K562 (cell line): Measurements from ENCODE around the gene ARMC6. TPM values are rescaled to one million over a fixed set of nuclear protein-coding genes. Genes with fewer than 3 reads are reported as not detected.
A peak's percentile ranks its signal among the peaks of the same experiment; 100 is the strongest.

Source experiments
- ATAC-seq: fragments of 200-7000 bp; cut with Tn5 transposase; 3 replicates; pipeline ENCODE4 v1.9.1; 2020; ENCODE audit warnings: moderate library complexity
- Bru-seq: library from RNA; stranded (reverse); fragments of 400-500 nt; gene quantifications from one replicate; lab custom pipeline; 2021; lab: Mats Ljungman, UMichigan
- BruChase-seq, 2 experiments: library from RNA; stranded (reverse); fragments of 400-500 nt; gene quantifications; one replicate each; lab custom pipeline; 2021; lab: Mats Ljungman, UMichigan
- BruUV-seq: library from RNA; stranded (reverse); fragments of 400-500 nt; replicated peaks from 2 replicates; lab custom pipeline; 2021; lab: Mats Ljungman, UMichigan
- CTCF ChIA-PET: fragments of 300-600 bp; formaldehyde crosslinking; extraction: SDS; loops from one replicate; lab custom pipeline; 2021; ENCODE audit warnings: low intra/inter-chr PET ratio; lab: Yijun Ruan, JAX
- POLR2A ChIA-PET: fragments of 300-600, 350-650 bp; sonication (Branson Sonifier 250); formaldehyde crosslinking; extraction: SDS; loops from one replicate; lab custom pipeline; 2021; ENCODE audit warnings: antibody characterized with exemption, inconsistent platforms; lab: Yijun Ruan, JAX
- DNase-seq, 4 experiments: peaks; one replicate each; pipeline versions ENCODE4 v3.0.0 to v3.0.0-alpha.2; 2011 to 2018; ENCODE audit warnings: low spot score in 3 of 4, mixed read lengths in 3 of 4; ENCODE audit errors: extremely low read depth in 1 of 4
- FAIRE-seq: peaks from 2 replicates; lab custom pipeline; 2011; peaks lifted over from hg19 to GRCh38; lab: Jason Lieb, UNC
- H2AFZ ChIP-seq: 2 replicates; pipeline ENCODE4 v1.6.0; 2011; ENCODE audit warnings: low read depth, low read length, control low read depth, inconsistent platforms
- H3K27ac ChIP-seq: fragments of 200-600 bp; 3 replicates; pipeline ENCODE4 v1.8.0; 2011; ENCODE audit warnings: low read depth, mild to moderate bottlenecking, control low read depth, inconsistent platforms, low read length, moderate library complexity, mixed read lengths; ENCODE audit errors: extremely low read depth
- H3K27me3 ChIP-seq, 2 experiments: fragments of 300-600 bp in 1 of 2; 2 replicates in 1 of 2; 3 replicates in 1 of 2; pipeline versions ENCODE4 v1.6.0 to v1.8.0; 2011; ENCODE audit warnings: inconsistent platforms in 2 of 2, low read length in 2 of 2, mild to moderate bottlenecking in 1 of 2, mixed read lengths in 1 of 2, moderate library complexity in 1 of 2; ENCODE audit not compliant: control insufficient read depth in 2 of 2, insufficient read depth in 2 of 2
- H3K36me3 ChIP-seq: fragments of 300-600 bp; 3 replicates; pipeline ENCODE4 v1.8.0; 2011; ENCODE audit warnings: mild to moderate bottlenecking, low read length, inconsistent platforms; ENCODE audit not compliant: control insufficient read depth, insufficient read depth
- H3K4me1 ChIP-seq, 2 experiments: fragments of 200-600 bp in 1 of 2; replicated peaks in 1 of 2; 2 replicates in 1 of 2; 3 replicates in 1 of 2; pipeline versions ENCODE4 v1.5.1 to v1.8.0; 2011; ENCODE audit warnings: inconsistent platforms in 2 of 2, low read length in 2 of 2, mild to moderate bottlenecking in 1 of 2, mixed read lengths in 1 of 2, moderate library complexity in 1 of 2; ENCODE audit not compliant: control insufficient read depth in 2 of 2, insufficient read depth in 2 of 2
- H3K4me2 ChIP-seq: 2 replicates; pipeline ENCODE4 v1.6.1; 2011; ENCODE audit warnings: low read length, control low read depth, inconsistent platforms, mixed read lengths; ENCODE audit not compliant: insufficient read depth
- H3K4me3 ChIP-seq: fragments of 200-600 bp; sonication (generic), shearing (Covaris generic); 2 replicates; pipeline ENCODE4 v1.5.1; 2016; ENCODE audit warnings: control low read depth, inconsistent platforms
- H3K79me2 ChIP-seq: fragments of 200-600 bp; 3 replicates; pipeline ENCODE4 v1.8.0; 2011; ENCODE audit warnings: low read length, inconsistent platforms; ENCODE audit not compliant: control insufficient read depth, insufficient read depth
- H3K9ac ChIP-seq, 2 experiments: 2 replicates each; pipeline versions ENCODE4 v1.6.0 to v1.6.1; 2011; ENCODE audit warnings: low read depth in 2 of 2, low read length in 2 of 2, control low read depth in 1 of 2, inconsistent platforms in 1 of 2, mild to moderate bottlenecking in 1 of 2, mixed read lengths in 1 of 2; ENCODE audit not compliant: insufficient read depth in 1 of 2
- H3K9me1 ChIP-seq: one replicate; pipeline ENCODE4 v1.6.0; 2011; ENCODE audit warnings: inconsistent platforms, mild to moderate bottlenecking, low read length, moderate library complexity; ENCODE audit not compliant: control insufficient read depth, insufficient read depth
- H3K9me3 ChIP-seq: replicated peaks from 2 replicates; pipeline ENCODE4 v1.5.1; 2011; ENCODE audit warnings: low read depth, low read length, inconsistent platforms; ENCODE audit not compliant: control insufficient read depth, insufficient read depth
- H4K20me1 ChIP-seq: replicated peaks from 2 replicates; pipeline ENCODE4 v1.6.1; 2011; ENCODE audit warnings: low read length, inconsistent platforms, mixed read lengths; ENCODE audit not compliant: control insufficient read depth, insufficient read depth
- ZNF384 ChIP-seq: IDR thresholded peaks from 2 replicates; pipeline ENCODE4 v1.6.1; 2012; ENCODE audit warnings: low read depth, low read length, improper control_type of control experiment
- WGBS: fragments of 100-300 bp; shearing (Covaris generic); methylation state at CpG from one replicate; pipeline ENCODE4 v1.1.6; 2016; ENCODE audit warnings: low coverage, mixed read lengths; ENCODE audit not compliant: insufficient coverage; ENCODE audit errors: missing lambda C conversion rate; 5-methylcytosine and 5-hydroxymethylcytosine counted together
- in situ Hi-C: fragments of 300-500 bp; cut with MboI; formaldehyde crosslinking; loops from 4 replicates; pipeline ENCODE4 v1.15.0; 2018; ENCODE audit warnings: inconsistent platforms, mixed read lengths
- intact Hi-C: fragments of 100-400 bp; cut with micrococcal nuclease; formaldehyde crosslinking; loops from 2 replicates; pipeline ENCODE4 v1.14.2; 2022
- long read RNA-seq, 3 experiments: library from polyadenylated mRNA in 2 of 3; library from RNA in 1 of 3; unstranded in 2 of 3; stranded (forward) in 1 of 3; transcript quantifications; one replicate each; pipeline ENCODE4 v2.0.0, GENCODE V29; 2019 to 2022
- polyA minus RNA-seq, 3 experiments: library from RNA; depleted of rRNA, polyadenylated mRNA; stranded (reverse); fragments of >200 nt; gene quantifications; 2 replicates each; pipeline ENCODE4 v1.2.3, GENCODE V29; 2011
- polyA plus RNA-seq, 8 experiments: library from polyadenylated mRNA; depleted of rRNA in 4 of 8; stranded (reverse) in 5 of 8; unstranded in 3 of 8; fragments of >200 nt; fragmentation: Nextera tagmentation in 2 of 8; fragmentation: Illumina TruSeq in 1 of 8; extraction: Ambion mirVana in 2 of 8; extraction: Trizol in 1 of 8; gene quantifications; 2 replicates each; pipeline versions ENCODE4 v1.2.1 to v1.2.3, GENCODE V29; 2011 to 2014; ENCODE audit warnings: inconsistent platforms in 1 of 8, missing spikeins in 1 of 8
- total RNA-seq, 7 experiments: library from RNA; depleted of rRNA in 6 of 7; stranded (reverse); fragments of >200 nt in 6 of 7; fragmentation: Illumina TruSeq in 2 of 7; extraction: Trizol in 2 of 7; gene quantifications; 2 replicates each; pipeline versions ENCODE4 v1.2.1 to v1.2.3, GENCODE V29; 2011 to 2021; ENCODE audit warnings: low replicate concordance in 1 of 7
- TF ChIP-seq, protein P1 (sequence below): sonication (generic); formaldehyde crosslinking; IDR thresholded peaks from 2 replicates; pipeline ENCODE4 v1.9.0; 2022; ENCODE audit warnings: mild to moderate bottlenecking, missing genetic modification reagents
- TF ChIP-seq, protein P2 (sequence below): fragments of 450-650 bp; IDR thresholded peaks from 2 replicates; pipeline ENCODE4 v1.6.1; 2017; ENCODE audit warnings: antibody characterized with exemption, mild to moderate bottlenecking
- TF ChIP-seq, protein P3 (sequence below), 2 experiments: IDR thresholded peaks in 1 of 2; conservative IDR thresholded peaks in 1 of 2; 2 replicates each; pipeline ENCODE4 v1.6.1; 2016; ENCODE audit warnings: low read depth in 2 of 2, mild to moderate bottlenecking in 1 of 2, missing compliant biosample characterization in 1 of 2, missing genetic modification characterization in 1 of 2, moderate library complexity in 1 of 2

ARMC6 gene
- total RNA-seq (2011; cell fraction: chromatin; rRNA removed; ENCODE audit: low replicate concordance), result 30.4 and 88.7 TPM in 2 replicates
- total RNA-seq (2011; cell fraction: nucleolus; rRNA removed), result 63.9 and 75.1 TPM in 2 replicates
- total RNA-seq (2011; cell fraction: nucleoplasm; rRNA removed), result 40.5 and 41.2 TPM in 2 replicates
- total RNA-seq (2014; rRNA removed) (93.4 and 116 TPM in 2 replicates), total RNA-seq (2014; rRNA removed; fragmentation: Illumina TruSeq; extraction: Trizol) (25.9 and 40.9 TPM in 2 replicates), total RNA-seq (2015; rRNA removed; fragmentation: Illumina TruSeq; extraction: Trizol) (62.3 and 63.9 TPM in 2 replicates), total RNA-seq (2021) (69.2 and 73.4 TPM in 2 replicates), polyA plus RNA-seq (2011; rRNA removed) (38.1 and 47.1 TPM in 2 replicates), polyA plus RNA-seq (2014; fragmentation: Illumina TruSeq; extraction: Trizol) (63.6 and 75.5 TPM in 2 replicates), polyA plus RNA-seq (2014; fragmentation: Nextera tagmentation; extraction: Ambion mirVana) (1 to 10 TPM; 2.1 to 5.4 TPM), polyA plus RNA-seq (2014; rRNA removed) (65.4 and 76.3 TPM in 2 replicates), polyA minus RNA-seq (2011; rRNA and poly(A)+ RNA removed) (23.4 and 39.5 TPM in 2 replicates), Bru-seq, nascent RNA (percentile 70 among the genes with signal in this experiment), BruChase-seq, experiment 1, labeled RNA remaining after a 2-hour chase (percentile 69 among the genes with signal in this experiment), BruChase-seq, experiment 2, labeled RNA remaining after a 6-hour chase (percentile 66 among the genes with signal in this experiment)
- polyA plus RNA-seq (2011; cell fraction: cytosol; rRNA removed), result 48.2 and 88.3 TPM in 2 replicates
- 48.6 and 65.2 TPM in 2 replicates for polyA plus RNA-seq (2011; cell fraction: nucleus; rRNA removed)
- 53.4 and 54.5 TPM in 2 replicates for polyA plus RNA-seq (2012)
- 50.9 and 61.3 TPM in 2 replicates for polyA minus RNA-seq (2011; cell fraction: cytosol; rRNA and poly(A)+ RNA removed)
- polyA minus RNA-seq (2011; cell fraction: nucleus; rRNA and poly(A)+ RNA removed), result 25.5 and 25.7 TPM in 2 replicates
- long read RNA-seq, experiment 1, transcript ARMC6-206 (9 exons, 2,488 nt), result minor isoform, 55 of 335 reads
- long read RNA-seq, experiment 1, transcript ARMC6-201 (8 exons, 2,412 nt), result minor isoform, 53 of 335 reads
- long read RNA-seq, experiment 1, transcript ARMC6-202 (8 exons, 2,383 nt), result major isoform, 97 of 335 reads
- long read RNA-seq, experiment 1, partial matches to known transcripts, result 62 of 335 reads
- long read RNA-seq, experiment 1, other reads (novel, unspliced or antisense), result 66 of 335 reads
- long read RNA-seq, experiment 2, transcript ARMC6-206 (9 exons, 2,488 nt), result minor isoform, 15 of 134 reads
- long read RNA-seq, experiment 2, transcript ARMC6-202 (8 exons, 2,383 nt), result major isoform, 31 of 134 reads
- long read RNA-seq, experiment 2, transcript ARMC6-201 (8 exons, 2,412 nt), result minor isoform, 22 of 134 reads
- long read RNA-seq, experiment 2, partial matches to known transcripts, result 33 of 134 reads
- long read RNA-seq, experiment 2, other reads (novel, unspliced or antisense), result 31 of 134 reads
- long read RNA-seq, experiment 3, transcript ARMC6-206 (9 exons, 2,488 nt), result minor isoform, 13 of 93 reads
- long read RNA-seq, experiment 3, transcript ARMC6-202 (8 exons, 2,383 nt), result major isoform, 31 of 93 reads
- long read RNA-seq, experiment 3, transcript ARMC6-201 (8 exons, 2,412 nt), result minor isoform, 21 of 93 reads
- long read RNA-seq, experiment 3, partial matches to known transcripts, result 7 of 93 reads
- long read RNA-seq, experiment 3, other reads (novel, unspliced or antisense), result 20 of 93 reads

DNA sequence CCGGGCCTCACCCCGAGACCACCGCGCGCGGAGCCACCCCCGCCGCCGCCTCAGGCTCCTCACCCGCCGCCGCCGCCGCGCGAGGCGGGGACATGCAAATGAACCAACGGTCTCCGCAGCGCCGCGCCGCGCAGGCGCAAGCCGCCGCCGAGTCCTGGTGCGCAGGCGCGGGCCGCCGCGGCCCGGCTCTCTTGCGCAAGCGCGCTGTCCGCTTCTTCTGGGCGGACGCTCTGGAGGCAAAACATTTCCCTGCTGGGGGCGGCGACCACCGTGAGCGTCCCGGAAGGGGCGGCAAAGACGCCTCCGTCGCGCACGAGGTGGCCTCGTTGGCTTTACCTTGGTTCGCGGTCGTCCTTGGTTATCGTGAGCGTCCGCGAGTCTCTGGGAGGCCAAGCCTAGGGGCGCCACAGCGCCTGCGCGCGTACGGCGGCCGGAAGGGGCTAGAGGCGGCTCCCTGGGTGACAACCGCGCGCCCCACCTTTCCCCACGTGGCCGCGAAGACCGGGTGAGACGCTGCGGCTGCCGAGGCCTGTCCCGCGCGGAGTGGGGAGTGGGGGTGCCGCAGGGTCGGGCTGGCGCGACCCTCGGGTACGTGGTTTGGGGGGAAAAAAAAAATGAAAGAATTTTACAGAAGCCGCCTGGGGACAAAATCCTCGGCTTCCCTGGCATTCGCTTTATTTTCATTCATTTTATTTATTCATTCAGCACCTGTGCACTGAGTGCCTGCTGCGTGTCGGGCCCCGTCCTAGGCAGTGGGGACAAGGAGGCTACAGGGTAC lies at the start of gene ARMC6, which contains the start of gene SUGP2:
Gene ARMC6 (plus strand): TSS at position 178 of the 778 bp plus-strand sequence. CDS start 607 bp downstream, outside the sequence.
Gene SUGP2 (minus strand): TSS at position 92 of the 778 bp plus-strand sequence. CDS start 2,446 bp downstream, outside the sequence.
- peak within 1 kb of the TSS; percentile 98 for H3K4me3 ChIP-seq
- no peaks in the 10 kb centered on the region for H3K27me3 ChIP-seq
- H3K27ac ChIP-seq, result peak within 1 kb of the TSS; percentile 99
- peaks cover 4 to 30% of the 10 kb centered on the region in 2 experiments; a peak in 3 of 5 replicates for H3K4me1 ChIP-seq
- H3K9me3 ChIP-seq, result 0 out of 2 replicates have a peak, but pooled peaks cover 4% of the 10 kb centered on the region
- peak within 1 kb of the TSS; percentile 100 for H2AFZ ChIP-seq
- peak within 1 kb of the TSS; percentile 95 to 99 for H3K9ac ChIP-seq
- DNase-seq (peak; percentile 93 to 98 (median 97)), FAIRE-seq (peak; percentile 59), ATAC-seq (peak; percentile 88)
- under 1% methylated on average over 76 of the region's 94 CpGs for WGBS
- peak within 1 kb of the TSS; percentile 88 for H3K4me2 ChIP-seq
- BruUV-seq, result no TSS peak
- peaks cover 86% of the 10 kb centered on the region for H3K79me2 ChIP-seq
- ChIA-PET POLR2A (no interaction called here), CTCF (no interaction called here)
- in situ Hi-C loops, result no loop called here
- H4K20me1 ChIP-seq, result no peaks in the 10 kb centered on the region
- intact Hi-C loops, result loop anchor here (1.0 to 2.0 kb wide), 2 partner anchors 30 to 71 kb away; partner anchors contain the start of gene SLC25A42
- H3K36me3 ChIP-seq, result peaks cover 61% of the 10 kb centered on the region
- H3K9me1 ChIP-seq, result no peaks in the 10 kb centered on the region
- TF ChIP-seq, protein P1, sequence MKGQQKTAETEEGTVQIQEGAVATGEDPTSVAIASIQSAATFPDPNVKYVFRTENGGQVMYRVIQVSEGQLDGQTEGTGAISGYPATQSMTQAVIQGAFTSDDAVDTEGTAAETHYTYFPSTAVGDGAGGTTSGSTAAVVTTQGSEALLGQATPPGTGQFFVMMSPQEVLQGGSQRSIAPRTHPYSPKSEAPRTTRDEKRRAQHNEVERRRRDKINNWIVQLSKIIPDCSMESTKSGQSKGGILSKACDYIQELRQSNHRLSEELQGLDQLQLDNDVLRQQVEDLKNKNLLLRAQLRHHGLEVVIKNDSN, result peak; percentile 82
- TF ChIP-seq, protein P2, sequence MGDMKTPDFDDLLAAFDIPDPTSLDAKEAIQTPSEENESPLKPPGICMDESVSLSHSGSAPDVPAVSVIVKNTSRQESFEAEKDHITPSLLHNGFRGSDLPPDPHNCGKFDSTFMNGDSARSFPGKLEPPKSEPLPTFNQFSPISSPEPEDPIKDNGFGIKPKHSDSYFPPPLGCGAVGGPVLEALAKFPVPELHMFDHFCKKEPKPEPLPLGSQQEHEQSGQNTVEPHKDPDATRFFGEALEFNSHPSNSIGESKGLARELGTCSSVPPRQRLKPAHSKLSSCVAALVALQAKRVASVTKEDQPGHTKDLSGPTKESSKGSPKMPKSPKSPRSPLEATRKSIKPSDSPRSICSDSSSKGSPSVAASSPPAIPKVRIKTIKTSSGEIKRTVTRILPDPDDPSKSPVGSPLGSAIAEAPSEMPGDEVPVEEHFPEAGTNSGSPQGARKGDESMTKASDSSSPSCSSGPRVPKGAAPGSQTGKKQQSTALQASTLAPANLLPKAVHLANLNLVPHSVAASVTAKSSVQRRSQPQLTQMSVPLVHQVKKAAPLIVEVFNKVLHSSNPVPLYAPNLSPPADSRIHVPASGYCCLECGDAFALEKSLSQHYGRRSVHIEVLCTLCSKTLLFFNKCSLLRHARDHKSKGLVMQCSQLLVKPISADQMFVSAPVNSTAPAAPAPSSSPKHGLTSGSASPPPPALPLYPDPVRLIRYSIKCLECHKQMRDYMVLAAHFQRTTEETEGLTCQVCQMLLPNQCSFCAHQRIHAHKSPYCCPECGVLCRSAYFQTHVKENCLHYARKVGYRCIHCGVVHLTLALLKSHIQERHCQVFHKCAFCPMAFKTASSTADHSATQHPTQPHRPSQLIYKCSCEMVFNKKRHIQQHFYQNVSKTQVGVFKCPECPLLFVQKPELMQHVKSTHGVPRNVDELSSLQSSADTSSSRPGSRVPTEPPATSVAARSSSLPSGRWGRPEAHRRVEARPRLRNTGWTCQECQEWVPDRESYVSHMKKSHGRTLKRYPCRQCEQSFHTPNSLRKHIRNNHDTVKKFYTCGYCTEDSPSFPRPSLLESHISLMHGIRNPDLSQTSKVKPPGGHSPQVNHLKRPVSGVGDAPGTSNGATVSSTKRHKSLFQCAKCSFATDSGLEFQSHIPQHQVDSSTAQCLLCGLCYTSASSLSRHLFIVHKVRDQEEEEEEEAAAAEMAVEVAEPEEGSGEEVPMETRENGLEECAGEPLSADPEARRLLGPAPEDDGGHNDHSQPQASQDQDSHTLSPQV, result peak; percentile 64; the same call in 1 of the 2 replicates
- TF ChIP-seq, protein P3, sequence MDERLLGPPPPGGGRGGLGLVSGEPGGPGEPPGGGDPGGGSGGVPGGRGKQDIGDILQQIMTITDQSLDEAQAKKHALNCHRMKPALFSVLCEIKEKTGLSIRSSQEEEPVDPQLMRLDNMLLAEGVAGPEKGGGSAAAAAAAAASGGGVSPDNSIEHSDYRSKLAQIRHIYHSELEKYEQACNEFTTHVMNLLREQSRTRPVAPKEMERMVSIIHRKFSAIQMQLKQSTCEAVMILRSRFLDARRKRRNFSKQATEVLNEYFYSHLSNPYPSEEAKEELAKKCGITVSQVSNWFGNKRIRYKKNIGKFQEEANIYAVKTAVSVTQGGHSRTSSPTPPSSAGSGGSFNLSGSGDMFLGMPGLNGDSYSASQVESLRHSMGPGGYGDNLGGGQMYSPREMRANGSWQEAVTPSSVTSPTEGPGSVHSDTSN (CRISPR knock-in tag; IDR thresholded peaks at IDR 0.05; ENCODE audit: low read depth), result no peak
- TF ChIP-seq, protein P3 (tag; conservative IDR thresholded peaks at IDR 0.05; ENCODE audit: low read depth), result no peak
- TF ChIP-seq ZNF384, result peak; percentile 23; the same call in 1 of the 2 replicates
